GM19397 (cell line): ENCODE measurements around the gene ATP6V1F.

Experiments
- ATAC-seq: cut with Tn5 transposase; IDR thresholded peaks from one replicate; pipeline ENCODE4 v1.9.1; 2021; ENCODE audit warnings: mild to moderate bottlenecking, moderate library complexity; ENCODE audit not compliant: unreplicated experiment

The ATP6V1F gene

GRCh38 chr7:128862571-128863432 is at the start of gene ATP6V1F:
Gene ATP6V1F (plus strand): TSS chr7:128862856. CDS start chr7:128862905, 49 bp downstream.
- peak; percentile 85 for ATAC-seq

DNA sequence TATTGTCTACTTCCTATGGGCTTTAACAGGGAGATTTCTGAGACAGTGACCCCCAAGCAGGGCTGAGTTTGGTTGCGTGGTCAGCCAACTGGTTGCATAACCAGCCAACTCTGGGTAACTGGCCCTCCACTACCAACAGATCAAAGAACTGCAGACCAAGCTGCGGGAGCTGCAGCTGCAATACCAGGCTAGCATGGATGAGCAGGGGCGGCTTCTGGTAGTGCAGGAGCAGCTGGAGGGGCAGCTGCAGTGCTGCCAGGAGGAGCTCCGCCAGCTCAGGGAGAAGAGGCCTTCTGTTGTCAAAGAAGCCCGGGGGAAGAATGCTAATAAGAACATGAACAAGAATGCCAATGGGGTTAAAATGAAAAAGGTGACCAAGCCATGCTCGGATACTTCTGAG is 48.2 kb upstream of the ATP6V1F start:
- ATAC-seq, result no peak

GRCh38 chr7:128815289-128815942 is 47.2 kb upstream of the ATP6V1F start:
- ATAC-seq, result no peak

DNA sequence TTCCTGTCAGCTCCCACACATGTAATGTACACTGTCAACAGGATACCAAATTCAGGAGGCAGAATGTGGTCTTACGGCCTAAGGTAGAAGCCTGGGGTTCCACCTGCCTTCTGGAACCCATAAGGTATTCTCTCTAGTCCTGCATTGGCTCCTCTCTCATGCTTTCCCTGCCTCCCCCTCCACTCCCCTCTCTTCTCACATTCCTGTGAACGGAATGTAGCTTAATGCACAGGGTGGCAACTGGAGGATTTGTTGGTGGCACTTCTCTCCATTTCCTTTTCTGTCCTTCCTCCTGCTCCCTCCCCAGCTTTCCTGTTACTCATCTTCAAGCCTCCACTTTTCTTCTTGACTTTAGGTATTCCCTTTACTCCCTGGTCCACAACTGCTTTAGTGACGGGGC is 44.0 kb upstream of the ATP6V1F start:
- no peak for ATAC-seq

DNA sequence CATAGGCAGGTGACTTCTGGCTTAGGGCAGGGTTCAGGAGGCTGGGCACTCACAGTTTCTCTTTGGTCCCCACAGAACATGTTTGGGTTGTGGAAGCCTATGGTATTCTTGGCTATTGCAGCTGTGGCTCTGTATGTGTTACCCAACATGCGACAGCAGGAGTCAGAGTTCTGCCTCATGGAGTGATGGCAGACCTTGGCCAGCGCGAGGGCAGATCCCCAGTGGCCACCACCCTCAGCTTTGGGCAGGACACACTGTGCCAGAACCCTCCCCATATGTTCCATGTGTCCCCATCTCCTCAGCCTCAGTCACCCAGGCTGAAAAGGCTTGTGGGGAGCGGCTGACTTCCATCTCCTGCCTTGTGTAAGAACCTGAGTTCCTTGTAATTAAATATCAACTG is 40.9 kb upstream of the ATP6V1F start:
- ATAC-seq, result no peak

DNA sequence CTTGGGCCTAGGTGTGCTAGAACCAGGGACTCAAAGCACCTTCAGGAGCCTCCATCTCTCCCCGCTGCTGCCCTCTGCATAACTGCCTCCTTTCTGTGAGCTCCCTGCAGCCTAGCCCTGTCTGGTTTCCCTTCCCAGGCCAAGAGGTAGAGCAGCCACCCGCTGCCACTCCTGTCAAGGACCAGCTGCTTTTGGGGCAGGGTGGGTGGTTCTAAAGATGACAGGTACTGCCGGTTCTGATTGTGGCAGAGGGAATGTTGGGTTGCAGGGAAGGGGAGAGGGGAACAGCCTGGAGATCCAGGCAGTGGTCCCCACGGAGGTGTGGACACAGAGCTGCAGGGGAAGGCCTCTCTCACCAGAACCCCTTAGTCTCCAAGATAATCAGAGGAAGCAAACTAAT is 36.1 kb upstream of the ATP6V1F start:
- no peak for ATAC-seq

GRCh38 chr7:128826916-128827247 is 35.8 kb upstream of the ATP6V1F start:
- no peak for ATAC-seq

GRCh38 chr7:128827248-128827958 is 35.3 kb upstream of the ATP6V1F start:
- ATAC-seq, result no peak

GRCh38 chr7:128827971-128828711 is 34.5 kb upstream of the ATP6V1F start:
- ATAC-seq, result no peak

GRCh38 chr7:128829391-128830166 is 33.1 kb upstream of the ATP6V1F start:
- ATAC-seq, result no peak

GRCh38 chr7:128830231-128831177 is 32.2 kb upstream of the ATP6V1F start, which contains the start of gene FLNC:
Gene FLNC (plus strand): TSS chr7:128830406. CDS start chr7:128830638, 232 bp downstream.
- ATAC-seq, result no peak

GRCh38 chr7:128831178-128831993 is 31.3 kb upstream of the ATP6V1F start:
- no peak for ATAC-seq

GRCh38 chr7:128831994-128832879 is 30.4 kb upstream of the ATP6V1F start:
- no peak for ATAC-seq

DNA sequence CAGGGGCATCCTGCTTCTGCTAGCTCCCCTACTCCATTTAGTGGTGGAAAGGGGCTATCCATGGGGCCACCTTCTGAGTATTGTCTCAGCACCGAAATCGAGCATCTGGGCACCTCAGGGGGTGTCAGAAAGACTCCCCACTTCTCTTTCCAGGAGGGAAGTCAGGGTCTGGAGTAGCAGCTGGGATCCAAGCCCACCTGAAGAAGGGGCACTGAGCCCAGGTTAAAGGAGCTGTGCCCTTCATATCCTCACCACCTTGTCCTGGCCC is 29.8 kb upstream of the ATP6V1F start:
- no peak for ATAC-seq

GRCh38 chr7:128833148-128833945 is 29.3 kb upstream of the ATP6V1F start:
- no peak for ATAC-seq

- ATAC-seq, result no peak
Observed at GRCh38 chr7:128833946-128834325, 28.7 kb upstream of the ATP6V1F start.
